SK-N-SH (cell line): ENCODE data around the gene PERM1.

Experiments
- CHD2 ChIP-seq: fragments of 150-350 bp; IDR thresholded peaks from 2 replicates; pipeline ENCODE4 v1.6.1; 2018; ENCODE audit warnings: low read length; ENCODE audit not compliant: partially characterized antibody
- CTCF ChIP-seq: fragments of 200-600 bp; sonication (generic); IDR thresholded peaks from 2 replicates; pipeline ENCODE4 v1.6.1; 2017; ENCODE audit warnings: antibody characterized with exemption, mild to moderate bottlenecking, moderate library complexity
- EP300 ChIP-seq, 2 experiments: IDR thresholded peaks; 2 replicates each; pipeline versions ENCODE4 v1.4.0 to v1.6.1; 2012; ENCODE audit warnings: borderline replicate concordance in 1 of 2, low read depth in 1 of 2, low read length in 1 of 2
- FOXM1 ChIP-seq: IDR thresholded peaks from 2 replicates; pipeline ENCODE4 v1.4.0; 2012; ENCODE audit warnings: low read depth, mild to moderate bottlenecking
- JUND ChIP-seq: IDR thresholded peaks from 2 replicates; pipeline ENCODE4 v1.4.0; 2012
- MXI1 ChIP-seq: IDR thresholded peaks from 2 replicates; pipeline ENCODE4 v1.6.1; 2012; ENCODE audit warnings: mild to moderate bottlenecking, low read depth, low read length, improper control_type of control experiment
- NFIC ChIP-seq: IDR thresholded peaks from 2 replicates; pipeline ENCODE4 v1.4.0; 2012; ENCODE audit warnings: borderline replicate concordance
- RXRA ChIP-seq: IDR thresholded peaks from 2 replicates; pipeline ENCODE4 v1.4.0; 2012; ENCODE audit warnings: low read depth, mild to moderate bottlenecking, borderline replicate concordance
- SMC3 ChIP-seq: IDR thresholded peaks from 2 replicates; pipeline ENCODE4 v1.6.1; 2012; ENCODE audit warnings: low read depth, low read length, improper control_type of control experiment
- TAF1 ChIP-seq: IDR thresholded peaks from 2 replicates; pipeline ENCODE4 v1.6.1; 2012; ENCODE audit warnings: low read depth, mild to moderate bottlenecking, low read length, moderate library complexity, borderline replicate concordance
- USF1 ChIP-seq: IDR thresholded peaks from 2 replicates; pipeline ENCODE4 v1.4.0; 2012; ENCODE audit warnings: low read depth, borderline replicate concordance

GRCh38 chr1:970973-971730 is 10.7 kb downstream of the PERM1 start:
- TF ChIP-seq JUND (no peak), TAF1 (no peak), CTCF (no peak), RXRA (no peak), EP300 (IDR thresholded peaks at IDR 0.05; ENCODE audit: borderline replicate concordance in 1 of 2, low read depth in 1 of 2, low read length in 1 of 2) (no peak), USF1 (no peak), FOXM1 (no peak), NFIC (no peak), MXI1 (no peak), CHD2 (no peak), SMC3 (no peak)
